ENCODE measurements around the gene MICAL2. TPM values are rescaled to one million over a fixed set of nuclear protein-coding genes. Genes with fewer than 3 reads are reported as not detected.

MICAL2 gene
- total and polyA plus RNA-seq, 12 donors, result 8.4 to 80.5 (median 34.1) TPM

- no peaks in the 10 kb centered on the region for H3K9me3 ChIP-seq (replicated peaks in 1 of 3)
- WGBS, 4 donors, result 53 to 81% (median 64%) methylated on average over 5 of the region's 5 CpGs
- no peaks in the 10 kb centered on the region for H3K27me3 ChIP-seq
- no peak overlapping the region for H3K4me3 ChIP-seq
- H3K4me1 ChIP-seq (replicated peaks in 1 of 2), result peaks cover 0 to 5% of the 10 kb centered on the region in 2 donors
- TF ChIP-seq CTCF (IDR thresholded peaks at IDR 0.05) (no peak), POLR2A (IDR thresholded peaks at IDR 0.05) (no peak)
- intact Hi-C loops (cut with DNase I), result no loop called here
- peaks cover 0 to 6% of the 10 kb centered on the region in 2 donors for H3K36me3 ChIP-seq (replicated peaks in 1 of 2)
- H3K27ac ChIP-seq, result no peak overlapping the region
- no peak for DNase-seq
These were observed 103.5 kb downstream of the MICAL2 start for GRCh38 chr11:12213883-12214282.

- Histone ChIP-seq H3K27me3 (no peaks in the 10 kb centered on the region), H3K36me3 (replicated peaks in 1 of 2) (no peaks in the 10 kb centered on the region), H3K27ac (peak overlapping the region in 1 of 5 donors; percentile 0), H3K4me1 (replicated peaks in 1 of 2) (peaks cover 0 to 5% of the 10 kb centered on the region in 2 donors), H3K9me3 (replicated peaks in 1 of 3) (no peaks in the 10 kb centered on the region), H3K4me3 (no peak overlapping the region)
- no peak for DNase-seq
- intact Hi-C loops (cut with DNase I), result no loop called here
- TF ChIP-seq CTCF (IDR thresholded peaks at IDR 0.05) (no peak), POLR2A (IDR thresholded peaks at IDR 0.05) (no peak)
These were observed 104.4 kb downstream of the MICAL2 start for GRCh38 chr11:12214751-12215150.

GRCh38 chr11:12215181-12215593, 104.8 kb downstream of the MICAL2 start:
- Histone ChIP-seq H3K9me3 (replicated peaks in 1 of 3) (no peaks in the 10 kb centered on the region), H3K27ac (peak overlapping the region in 1 of 5 donors; percentile 0), H3K27me3 (no peaks in the 10 kb centered on the region), H3K36me3 (replicated peaks in 1 of 2) (no peaks in the 10 kb centered on the region), H3K4me3 (no peak overlapping the region), H3K4me1 (replicated peaks in 1 of 2) (peaks cover 0 to 5% of the 10 kb centered on the region in 2 donors)
- no peak for DNase-seq
- WGBS, 4 donors, result 67 to 81% (median 76%) methylated on average over 9 of the region's 9 CpGs
- intact Hi-C loops (cut with DNase I), result no loop called here
- TF ChIP-seq POLR2A (IDR thresholded peaks at IDR 0.05) (no peak), CTCF (IDR thresholded peaks at IDR 0.05) (no peak)

GRCh38 chr11:12216041-12216451, 105.7 kb downstream of the MICAL2 start:
- intact Hi-C loops (cut with DNase I), result no loop called here
- TF ChIP-seq CTCF (IDR thresholded peaks at IDR 0.05), result no peak
- no peak for TF ChIP-seq POLR2A (IDR thresholded peaks at IDR 0.05)
- WGBS, 4 donors, result 82 to 96% (median 88%) methylated on average over 10 of the region's 10 CpGs
- Histone ChIP-seq H3K4me1 (replicated peaks in 1 of 2) (peaks cover 0 to 5% of the 10 kb centered on the region in 2 donors), H3K9me3 (replicated peaks in 1 of 3) (no peaks in the 10 kb centered on the region), H3K27me3 (no peaks in the 10 kb centered on the region), H3K36me3 (replicated peaks in 1 of 2) (no peaks in the 10 kb centered on the region), H3K4me3 (no peak overlapping the region), H3K27ac (peak overlapping the region in 1 of 5 donors; percentile 25)
- DNase-seq, result no peak
